IPS-15b (cell line): ENCODE measurements around the gene MCCC2.
"Not testable (repeated sequence)": the region's sequence is repeated elsewhere in the genome, so short reads cannot be mapped to it uniquely, and the experiment has no call there.

Experiments
- H3K27me3 ChIP-seq: one replicate; pipeline ENCODE4 v1.6.1; 2013; ENCODE audit warnings: low read length; ENCODE audit not compliant: control insufficient read depth, insufficient read depth
- H3K36me3 ChIP-seq: one replicate; pipeline ENCODE4 v1.6.1; 2013; ENCODE audit warnings: low read length; ENCODE audit not compliant: control insufficient read depth, insufficient read depth
- H3K4me1 ChIP-seq: one replicate; pipeline ENCODE4 v1.6.1; 2013; ENCODE audit warnings: mild to moderate bottlenecking, low read length; ENCODE audit not compliant: control insufficient read depth, insufficient read depth
- H3K4me3 ChIP-seq: one replicate; pipeline ENCODE4 v1.5.1; 2013; ENCODE audit warnings: low read depth, low read length
- H3K9ac ChIP-seq: one replicate; pipeline ENCODE4 v1.6.1; 2013; ENCODE audit warnings: low read depth, mild to moderate bottlenecking, low read length
- H3K9me3 ChIP-seq: one replicate; pipeline ENCODE4 v1.6.1; 2013; ENCODE audit warnings: mild to moderate bottlenecking, low read length; ENCODE audit not compliant: control insufficient read depth, insufficient read depth

MCCC2 gene

DNA sequence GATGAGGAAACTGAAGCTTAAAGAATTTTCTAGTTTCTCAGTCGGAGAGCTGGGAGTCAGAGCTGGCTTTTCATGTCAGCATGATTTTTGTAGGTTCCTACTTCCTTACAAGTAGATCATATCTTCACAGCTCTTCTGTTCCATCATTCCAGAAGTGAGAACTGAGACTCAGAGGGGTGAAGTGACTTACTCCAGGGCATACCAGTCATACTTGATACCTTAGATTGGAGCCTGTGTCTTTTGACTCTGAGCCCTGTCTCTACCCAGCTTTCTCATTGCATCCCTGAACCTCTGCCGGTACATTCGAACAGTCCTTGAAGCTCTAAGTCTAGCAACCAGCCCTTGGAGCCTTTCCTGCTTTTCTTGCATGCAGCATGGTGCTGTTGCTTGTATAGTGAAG is 53.3 kb downstream of the MCCC2 start:
- Histone ChIP-seq H3K9ac (no peak overlapping the region), H3K27me3 (no peaks in the 10 kb centered on the region), H3K4me1 (no peaks in the 10 kb centered on the region), H3K9me3 (no peaks in the 10 kb centered on the region), H3K36me3 (no peaks in the 10 kb centered on the region), H3K4me3 (no peak overlapping the region)

GRCh38 chr5:71645030-71645429 is 57.9 kb downstream of the MCCC2 start:
- H3K9ac ChIP-seq = no peak overlapping the region
- no peaks in the 10 kb centered on the region for H3K27me3 ChIP-seq
- H3K4me3 ChIP-seq = no peak overlapping the region
- H3K9me3 ChIP-seq = no peaks in the 10 kb centered on the region
- no peaks in the 10 kb centered on the region for H3K4me1 ChIP-seq
- H3K36me3 ChIP-seq = no peaks in the 10 kb centered on the region

DNA sequence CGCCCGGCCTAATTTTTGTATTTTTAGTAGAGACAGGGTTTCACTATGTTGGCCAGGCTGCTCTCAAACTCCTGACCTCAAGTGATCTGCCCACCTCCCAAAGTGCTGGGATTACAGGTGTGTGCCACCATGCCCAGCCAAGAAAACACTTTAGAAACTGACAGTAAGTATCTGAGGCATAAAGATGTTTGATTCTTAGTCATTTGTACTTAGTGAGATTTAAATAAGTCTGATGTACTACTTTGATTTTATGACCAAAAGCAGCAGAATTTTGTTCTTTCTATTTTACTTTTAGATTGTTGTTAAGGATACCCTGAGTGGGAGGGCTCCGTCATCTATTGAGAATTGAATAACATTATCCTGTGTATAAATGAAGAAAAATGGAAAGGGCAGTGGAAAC is 63.8 kb downstream of the MCCC2 start:
- not testable (repeated sequence) for H3K36me3 ChIP-seq, H3K27me3 ChIP-seq, H3K4me1 ChIP-seq, H3K9me3 ChIP-seq, H3K9ac ChIP-seq, H3K4me3 ChIP-seq

GRCh38 chr5:71651579-71651978 is 64.4 kb downstream of the MCCC2 start:
- H3K4me3 ChIP-seq = no peak overlapping the region
- no peaks in the 10 kb centered on the region for H3K9me3 ChIP-seq
- peaks cover 2% of the 10 kb centered on the region for H3K36me3 ChIP-seq
- no peak overlapping the region for H3K9ac ChIP-seq
- H3K27me3 ChIP-seq = no peaks in the 10 kb centered on the region
- no peaks in the 10 kb centered on the region for H3K4me1 ChIP-seq

- H3K36me3 ChIP-seq = peaks cover 2% of the 10 kb centered on the region
- H3K4me3 ChIP-seq = no peak overlapping the region
- H3K27me3 ChIP-seq = no peaks in the 10 kb centered on the region
- no peak overlapping the region for H3K9ac ChIP-seq
- no peaks in the 10 kb centered on the region for H3K4me1 ChIP-seq
- H3K9me3 ChIP-seq = no peaks in the 10 kb centered on the region
These were observed 65.2 kb downstream of the MCCC2 start for GRCh38 chr5:71652349-71652748.

DNA sequence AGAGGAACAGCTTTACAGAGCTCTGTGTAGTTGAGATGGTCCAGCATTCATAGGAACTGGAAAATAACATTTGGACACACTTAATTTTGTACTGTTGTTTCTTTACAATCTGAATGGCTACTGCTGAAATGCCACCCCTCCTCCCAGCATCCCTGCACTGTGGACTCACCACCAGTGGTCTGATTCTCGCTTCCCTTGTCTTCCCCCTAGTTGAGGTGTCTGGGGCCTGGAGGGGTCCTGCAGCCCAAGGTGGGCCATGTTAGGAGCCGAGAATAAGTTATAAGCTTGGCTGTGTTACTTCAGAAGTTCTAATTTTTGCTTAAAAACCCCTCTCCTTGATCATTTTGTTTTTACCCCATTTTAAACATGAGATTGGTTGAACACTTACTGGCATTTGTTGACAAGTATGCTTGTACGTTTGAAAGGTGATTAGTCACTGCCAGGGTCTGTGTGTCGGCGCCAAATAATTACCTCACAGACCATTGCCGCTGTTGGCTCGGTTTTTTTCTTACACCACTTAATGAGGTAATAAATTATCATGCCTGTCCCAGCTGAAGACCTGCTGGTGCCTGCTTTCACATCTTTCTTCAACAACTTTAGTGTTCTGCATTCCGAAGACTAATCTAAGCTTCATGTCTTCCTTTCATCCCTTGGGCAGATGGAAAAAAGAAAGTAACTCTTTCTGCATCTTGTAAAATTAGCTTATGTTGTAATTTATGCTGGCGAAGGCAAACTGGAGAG is 65.8 kb downstream of the MCCC2 start:
- Histone ChIP-seq H3K9ac (no peak overlapping the region), H3K4me3 (no peak overlapping the region), H3K9me3 (no peaks in the 10 kb centered on the region), H3K36me3 (peaks cover 2% of the 10 kb centered on the region), H3K27me3 (no peaks in the 10 kb centered on the region), H3K4me1 (no peaks in the 10 kb centered on the region)

GRCh38 chr5:71658916-71659662 is 71.9 kb downstream of the MCCC2 start:
- Histone ChIP-seq H3K9ac (no peak overlapping the region), H3K36me3 (no peaks in the 10 kb centered on the region), H3K9me3 (no peaks in the 10 kb centered on the region), H3K4me1 (no peaks in the 10 kb centered on the region), H3K4me3 (no peak overlapping the region), H3K27me3 (no peaks in the 10 kb centered on the region)

DNA sequence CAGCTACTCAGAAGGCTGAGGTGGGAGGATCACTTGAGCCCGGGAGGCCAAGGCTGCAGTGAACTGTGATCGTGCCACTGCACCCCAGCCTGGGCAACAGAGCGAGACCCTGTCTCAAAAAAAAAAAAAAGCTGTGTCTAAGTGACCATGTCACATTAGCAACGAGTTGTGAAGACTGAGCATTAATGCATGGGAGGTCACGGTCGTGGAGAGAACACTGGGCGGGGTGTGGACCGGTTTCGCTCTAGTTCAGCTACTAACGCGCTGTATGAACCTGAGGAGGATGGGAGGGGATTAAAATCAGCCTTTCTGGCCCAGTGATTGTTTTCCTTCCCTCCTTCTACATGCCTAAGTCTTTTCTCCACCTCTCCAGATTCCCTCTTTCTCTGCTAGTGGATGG is 75.2 kb downstream of the MCCC2 start:
- Histone ChIP-seq H3K4me1 (no peaks in the 10 kb centered on the region), H3K4me3 (no peak overlapping the region), H3K9me3 (no peaks in the 10 kb centered on the region), H3K9ac (no peak overlapping the region), H3K27me3 (no peaks in the 10 kb centered on the region), H3K36me3 (no peaks in the 10 kb centered on the region)

DNA sequence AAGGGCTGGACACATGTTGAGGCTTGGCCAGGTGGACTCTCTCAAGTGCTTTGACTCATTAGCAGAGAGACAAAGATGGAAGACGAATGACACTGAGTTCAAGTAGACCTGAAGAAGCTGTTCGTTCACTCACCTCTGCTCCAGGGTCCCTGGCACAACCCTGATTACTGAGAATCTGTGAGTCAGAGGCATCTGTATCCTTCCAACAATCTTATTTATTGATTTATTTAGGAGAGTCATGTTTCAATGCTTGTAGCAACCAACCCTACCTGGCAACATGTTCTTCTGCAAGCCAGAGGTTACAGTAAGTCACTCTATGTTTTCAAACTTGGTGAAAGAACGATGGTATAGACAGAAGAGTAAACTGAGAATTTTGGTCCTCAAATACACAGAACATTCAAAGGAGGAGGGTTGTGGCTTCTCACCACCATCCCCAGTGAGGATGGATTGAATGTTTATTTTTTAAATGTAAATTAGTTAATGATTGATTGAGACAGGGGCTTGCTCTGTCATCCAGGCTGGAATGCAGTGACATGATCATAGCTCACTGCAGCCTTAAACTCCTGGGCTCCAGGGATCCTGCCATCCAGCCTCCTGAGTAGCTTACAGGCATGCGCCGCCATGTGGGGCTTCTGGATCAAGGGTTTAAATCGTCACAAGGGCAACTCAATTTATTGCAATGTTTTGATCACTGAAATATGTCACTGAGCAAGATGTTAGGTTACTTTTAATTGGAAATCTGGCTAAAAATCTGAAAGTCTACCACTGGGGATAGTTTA is 76.2 kb downstream of the MCCC2 start:
- Histone ChIP-seq H3K4me3 (no peak overlapping the region), H3K9me3 (no peaks in the 10 kb centered on the region), H3K4me1 (no peaks in the 10 kb centered on the region), H3K36me3 (no peaks in the 10 kb centered on the region), H3K9ac (no peak overlapping the region), H3K27me3 (no peaks in the 10 kb centered on the region)

- not testable (repeated sequence) for H3K4me1 ChIP-seq, H3K4me3 ChIP-seq, H3K9ac ChIP-seq, H3K27me3 ChIP-seq, H3K9me3 ChIP-seq, H3K36me3 ChIP-seq
These were observed 77.5 kb downstream of the MCCC2 start for GRCh38 chr5:71664615-71665014.

GRCh38 chr5:71666321-71666720 is 79.2 kb downstream of the MCCC2 start:
- Histone ChIP-seq H3K36me3 (no peaks in the 10 kb centered on the region), H3K27me3 (no peaks in the 10 kb centered on the region), H3K9ac (no peak overlapping the region), H3K4me3 (no peak overlapping the region), H3K9me3 (no peaks in the 10 kb centered on the region), H3K4me1 (no peaks in the 10 kb centered on the region)

GRCh38 chr5:71677977-71678376 is 90.8 kb downstream of the MCCC2 start:
- no peaks in the 10 kb centered on the region for H3K9me3 ChIP-seq
- H3K27me3 ChIP-seq = no peaks in the 10 kb centered on the region
- H3K4me1 ChIP-seq = no peaks in the 10 kb centered on the region
- H3K36me3 ChIP-seq = no peaks in the 10 kb centered on the region
- no peak overlapping the region for H3K9ac ChIP-seq
- no peak overlapping the region for H3K4me3 ChIP-seq
